Endodermal cell (in vitro differentiated cells): ENCODE measurements around the gene FAM90A26. TPM values are rescaled to one million over a fixed set of nuclear protein-coding genes. Genes with fewer than 3 reads are reported as not detected.
"Not testable (repeated sequence)": the region's sequence is repeated elsewhere in the genome, so short reads cannot be mapped to it uniquely, and the experiment has no call there.

Experiments used
- DNase-seq: peaks from one replicate; pipeline ENCODE4 v3.0.0-alpha.2; 2017
- H3K27ac ChIP-seq: 2 replicates; pipeline ENCODE4 v1.5.1; 2013; ENCODE audit warnings: mild to moderate bottlenecking, low read depth, low read length, moderate library complexity
- H3K27me3 ChIP-seq: 2 replicates; pipeline ENCODE4 v1.6.1; 2013; ENCODE audit warnings: mild to moderate bottlenecking, low read length, moderate library complexity; ENCODE audit not compliant: insufficient read depth, control insufficient read depth, poor library complexity, severe bottlenecking
- H3K36me3 ChIP-seq: 2 replicates; pipeline ENCODE4 v1.7.0; 2013; ENCODE audit warnings: mild to moderate bottlenecking, low read length, moderate library complexity; ENCODE audit not compliant: control insufficient read depth, insufficient read depth
- H3K4me1 ChIP-seq: one replicate; pipeline ENCODE4 v1.7.0; 2013; ENCODE audit warnings: low read length; ENCODE audit not compliant: control insufficient read depth, insufficient read depth
- H3K4me3 ChIP-seq: 2 replicates; pipeline ENCODE4 v1.5.1; 2013; ENCODE audit warnings: mild to moderate bottlenecking, low read length, moderate library complexity
- H3K9ac ChIP-seq: 2 replicates; pipeline ENCODE4 v1.6.1; 2013; ENCODE audit warnings: mild to moderate bottlenecking, low read length, moderate library complexity; ENCODE audit not compliant: poor library complexity, severe bottlenecking; ENCODE audit errors: extremely low read depth
- H3K9me3 ChIP-seq: 2 replicates; pipeline ENCODE4 v1.6.1; 2013; ENCODE audit warnings: mild to moderate bottlenecking, low read length, moderate library complexity; ENCODE audit not compliant: control insufficient read depth
- H3K27ac Mint-ChIP-seq: 2 replicates; pipeline ENCODE4 v1.8.0; 2020; ENCODE audit warnings: mixed read lengths
- H3K27me3 Mint-ChIP-seq: 2 replicates; pipeline ENCODE4 v1.8.0; 2021; ENCODE audit warnings: mild to moderate bottlenecking, mixed read lengths; ENCODE audit not compliant: insufficient read depth
- H3K36me3 Mint-ChIP-seq: 2 replicates; pipeline ENCODE4 v1.8.0; 2020; ENCODE audit warnings: low read depth, mixed read lengths
- H3K4me1 Mint-ChIP-seq: 2 replicates; pipeline ENCODE4 v1.8.0; 2020; ENCODE audit warnings: mixed read lengths
- H3K4me3 Mint-ChIP-seq: 2 replicates; pipeline ENCODE4 v1.8.0; 2020; ENCODE audit warnings: mild to moderate bottlenecking, moderate library complexity, mixed read lengths
- H3K9me3 Mint-ChIP-seq: 2 replicates; pipeline ENCODE4 v1.8.0; 2020; ENCODE audit warnings: mild to moderate bottlenecking, mixed read lengths
- CTCF ChIP-seq: fragments of 200-600 bp; sonication (generic); conservative IDR thresholded peaks from 2 replicates; pipeline ENCODE4 v1.5.0; 2021; ENCODE audit warnings: antibody characterized with exemption, mild to moderate bottlenecking
- WGBS, 2 experiments: methylation state at CpG; one replicate each; pipeline versions ENCODE4 v1.1.5 to v1.1.7; 2013; ENCODE audit warnings: missing lambda C conversion rate in 2 of 2, mixed read lengths in 1 of 2; ENCODE audit not compliant: insufficient coverage in 1 of 2, insufficient read length in 1 of 2; 5-methylcytosine and 5-hydroxymethylcytosine counted together
- total RNA-seq, 2 donors: library from RNA; stranded (reverse); fragmentation: NEBNext Ultra II Directional in 1 of 2; extraction: Animal tissue kit (Norgen Biotek cat#: 25700) in 1 of 2; gene quantifications; 2 replicates in 1 of 2; 3 replicates in 1 of 2; pipeline ENCODE4 v1.2.1, GENCODE V29; 2021

The FAM90A26 gene
- total RNA-seq, 2 donors from 2014 or later, result not detected

DNA sequence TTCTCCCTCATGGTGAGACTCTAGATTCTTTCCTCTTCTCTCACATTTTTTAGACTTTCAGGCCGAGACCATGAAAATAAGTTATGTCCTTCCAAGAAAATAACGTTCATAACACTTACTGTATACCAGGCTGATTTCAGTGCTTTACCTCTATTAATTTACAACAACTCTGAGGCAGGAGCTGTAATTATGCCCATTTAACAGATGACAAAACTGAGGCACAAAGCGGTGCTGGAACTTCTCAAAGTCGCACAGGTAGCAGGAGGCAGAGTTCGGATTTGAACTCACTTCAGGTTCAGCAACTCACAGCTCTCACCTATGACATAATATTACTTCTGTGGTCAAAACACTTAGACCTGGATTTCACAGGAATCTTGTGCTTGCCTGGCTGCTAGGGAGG, 36.2 kb upstream of the FAM90A26 start:
- H3K9me3 Mint-ChIP-seq, result peaks cover 74% of the 10 kb centered on the region

DNA sequence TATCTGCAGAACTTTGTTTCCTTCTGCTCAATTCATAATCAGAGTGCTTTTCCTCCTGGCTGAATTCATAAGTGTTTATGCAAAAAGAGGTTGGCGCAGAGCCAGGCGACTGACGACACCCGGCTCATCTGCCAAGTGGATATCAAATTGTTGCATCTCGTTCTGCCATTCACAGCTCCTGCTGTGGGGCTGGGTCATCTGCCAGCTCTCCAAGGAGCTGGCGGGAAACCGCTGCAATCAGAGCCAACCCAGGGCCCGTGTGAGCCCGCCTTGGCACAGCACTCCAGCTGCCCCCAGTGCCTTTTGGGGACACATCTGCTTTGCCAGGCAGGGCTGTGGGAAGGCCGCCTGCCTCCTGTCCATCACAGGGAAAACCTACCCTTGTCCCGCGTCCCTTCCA, 35.7 kb upstream of the FAM90A26 start:
- not testable (repeated sequence) for H3K27me3 ChIP-seq, DNase-seq, H3K9me3 ChIP-seq, H3K36me3 ChIP-seq, H3K4me3 ChIP-seq, H3K27me3 Mint-ChIP-seq, H3K9ac ChIP-seq, H3K4me1 Mint-ChIP-seq, H3K4me3 Mint-ChIP-seq, H3K4me1 ChIP-seq, H3K27ac Mint-ChIP-seq, H3K27ac ChIP-seq
- WGBS, 2 experiments, result 91% methylated on average over 12 of the region's 12 CpGs; no CpG with 5 or more reads in 1 of the 2 experiments
- Mint-ChIP-seq H3K9me3 (peaks cover 77% of the 10 kb centered on the region), H3K36me3 (peaks cover 11% of the 10 kb centered on the region)

More for the DNA sequence above, 36.2 kb upstream of the FAM90A26 start:
- not testable (repeated sequence) for H3K27me3 ChIP-seq, H3K4me1 ChIP-seq, H3K9ac ChIP-seq, DNase-seq, H3K27ac Mint-ChIP-seq, H3K4me1 Mint-ChIP-seq, H3K4me3 Mint-ChIP-seq, H3K36me3 ChIP-seq, H3K27me3 Mint-ChIP-seq, H3K4me3 ChIP-seq, H3K27ac ChIP-seq, H3K9me3 ChIP-seq, H3K36me3 Mint-ChIP-seq
- WGBS, 2 experiments, result 90 to 93% methylated on average over 3 to 5 of the region's 5 CpGs

- H3K36me3 ChIP-seq, H3K4me1 Mint-ChIP-seq, DNase-seq, H3K27me3 Mint-ChIP-seq, H3K9ac ChIP-seq, H3K4me1 ChIP-seq, H3K27me3 ChIP-seq, H3K4me3 Mint-ChIP-seq, H3K4me3 ChIP-seq, H3K9me3 ChIP-seq, H3K27ac Mint-ChIP-seq, H3K27ac ChIP-seq: not testable (repeated sequence)
- Mint-ChIP-seq H3K9me3 (peaks cover 60% of the 10 kb centered on the region), H3K36me3 (peaks cover 22% of the 10 kb centered on the region)
- 92 to 95% methylated on average over 8 to 11 of the region's 11 CpGs for WGBS, 2 experiments
These were observed 29.2 kb upstream of the FAM90A26 start for GRCh38 chr4:9141050-9141449.

GRCh38 chr4:9142786-9143185, 27.4 kb upstream of the FAM90A26 start:
- not testable (repeated sequence) for H3K4me3 Mint-ChIP-seq, H3K9ac ChIP-seq, H3K4me1 Mint-ChIP-seq, H3K36me3 ChIP-seq, H3K27ac Mint-ChIP-seq, H3K27me3 Mint-ChIP-seq, DNase-seq, H3K27ac ChIP-seq, H3K4me1 ChIP-seq, H3K27me3 ChIP-seq, H3K9me3 ChIP-seq, H3K4me3 ChIP-seq
- Mint-ChIP-seq H3K9me3 (peaks cover 55% of the 10 kb centered on the region), H3K36me3 (peaks cover 26% of the 10 kb centered on the region)
- WGBS, 2 experiments, result 84 to 92% methylated on average over 6 of the region's 6 CpGs

GRCh38 chr4:9143421-9144080, 26.7 kb upstream of the FAM90A26 start:
- Mint-ChIP-seq H3K36me3 (peaks cover 26% of the 10 kb centered on the region), H3K9me3 (peaks cover 53% of the 10 kb centered on the region), H3K4me3 (no peak overlapping the region), H3K4me1 (no peaks in the 10 kb centered on the region), H3K27ac (no peak overlapping the region), H3K27me3 (no peaks in the 10 kb centered on the region)
- no peak for TF ChIP-seq CTCF
- DNase-seq, result no peak
- Histone ChIP-seq H3K27me3 (no peaks in the 10 kb centered on the region), H3K4me3 (no peak overlapping the region), H3K4me1 (no peaks in the 10 kb centered on the region), H3K9ac (no peak overlapping the region), H3K36me3 (no peaks in the 10 kb centered on the region), H3K9me3 (no peaks in the 10 kb centered on the region), H3K27ac (no peak overlapping the region)
- WGBS, 2 experiments, result 92 to 97% methylated on average over 19 to 27 of the region's 27 CpGs
